Spinal cord (tissue), 10 donors: ENCODE measurements around the gene USP34. TPM values are rescaled to one million over a fixed set of nuclear protein-coding genes. Genes with fewer than 3 reads are reported as not detected.
"Not testable (repeated sequence)": the region's sequence is repeated elsewhere in the genome, so short reads cannot be mapped to it uniquely, and the experiment has no call there.

Source experiments
- DNase-seq, 6 donors: peaks; one replicate each; pipeline versions ENCODE4 v3.0.0 to v3.0.0-alpha.2; 2013 to 2015; ENCODE audit warnings: low spot score in 6 of 6, low read depth in 4 of 6
- H3K27ac ChIP-seq: one replicate; pipeline ENCODE4 v1.5.1; 2013; ENCODE audit warnings: low read depth, low read length, control low read depth
- H3K27me3 ChIP-seq: one replicate; pipeline ENCODE4 v1.6.1; 2013; ENCODE audit warnings: low read length; ENCODE audit not compliant: control insufficient read depth, insufficient read depth
- H3K36me3 ChIP-seq: one replicate; pipeline ENCODE4 v1.6.1; 2013; ENCODE audit warnings: low read length; ENCODE audit not compliant: control insufficient read depth, insufficient read depth
- H3K4me1 ChIP-seq: one replicate; pipeline ENCODE4 v1.6.1; 2013; ENCODE audit warnings: low read length; ENCODE audit not compliant: control insufficient read depth, insufficient read depth
- H3K4me3 ChIP-seq: one replicate; pipeline ENCODE4 v1.5.1; 2013; ENCODE audit warnings: low read depth, low read length, control low read depth
- H3K9me3 ChIP-seq: one replicate; pipeline ENCODE4 v1.6.1; 2013; ENCODE audit warnings: low read length; ENCODE audit not compliant: control insufficient read depth, insufficient read depth
- WGBS: methylation state at CpG from one replicate; pipeline ENCODE4 v1.1.5; 2013; ENCODE audit warnings: missing lambda C conversion rate; ENCODE audit not compliant: insufficient coverage; 5-methylcytosine and 5-hydroxymethylcytosine counted together
- polyA plus RNA-seq, 2 donors: library from polyadenylated mRNA; unstranded; fragments of 120-200 nt; gene quantifications; one replicate each; pipeline ENCODE4 v1.2.1, GENCODE V29; 2013; ENCODE audit not compliant: insufficient read length in 2 of 2
- total RNA-seq, 2 donors: library from RNA; depleted of rRNA in 1 of 2; stranded (reverse); fragments of 120-200 nt in 1 of 2; fragments of >200 nt in 1 of 2; gene quantifications; one replicate each; pipeline versions ENCODE4 v1.2.3 to v1.2.4, GENCODE V29; 2013 to 2014
- donor health status: healthy.

The USP34 gene
- total and polyA plus RNA-seq, 4 donors: 127 to 206 (median 143) TPM

DNA sequence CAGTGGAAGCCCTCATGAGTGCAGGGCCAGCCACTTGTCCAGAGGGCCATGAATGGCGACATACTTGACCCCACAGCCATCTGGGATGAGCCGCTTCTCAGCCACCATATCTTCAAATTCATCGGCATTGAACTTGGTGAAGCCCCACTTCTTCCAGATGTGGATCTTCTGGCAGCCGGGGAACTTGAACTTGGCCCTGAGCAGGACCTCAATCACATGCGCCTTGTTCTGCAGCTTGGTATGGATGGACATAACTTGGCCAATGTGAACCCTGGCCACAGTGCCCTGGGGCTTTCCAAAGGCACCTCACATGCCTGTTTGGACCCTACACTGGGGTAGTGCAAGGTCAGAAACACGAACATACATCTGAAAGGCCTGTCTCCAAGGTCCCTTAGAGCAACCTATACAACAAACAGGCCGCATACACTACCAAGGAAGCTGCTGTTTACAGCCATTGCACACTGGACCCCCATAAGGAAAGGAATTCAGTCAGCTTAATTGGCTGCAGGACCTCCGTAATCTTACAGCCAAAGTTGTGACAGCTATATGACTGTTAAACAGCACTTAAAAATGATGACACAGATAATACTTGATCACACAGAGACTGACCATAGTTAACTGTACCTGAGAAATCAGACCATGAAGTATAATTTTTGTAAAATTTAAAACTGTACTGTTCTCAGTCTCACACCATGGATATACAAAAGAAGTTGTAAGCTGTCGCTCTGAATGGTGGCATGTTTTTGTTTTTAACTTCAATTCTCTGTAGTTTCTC is 53.8 kb downstream of the USP34 start:
- Histone ChIP-seq H3K27me3 (no peaks in the 10 kb centered on the region), H3K27ac (no peak overlapping the region), H3K9me3 (no peaks in the 10 kb centered on the region), H3K4me1 (no peaks in the 10 kb centered on the region), H3K36me3 (no peaks in the 10 kb centered on the region), H3K4me3 (no peak overlapping the region)
- 96% methylated on average over 8 of the region's 9 CpGs for WGBS
- DNase-seq: no peak

DNA sequence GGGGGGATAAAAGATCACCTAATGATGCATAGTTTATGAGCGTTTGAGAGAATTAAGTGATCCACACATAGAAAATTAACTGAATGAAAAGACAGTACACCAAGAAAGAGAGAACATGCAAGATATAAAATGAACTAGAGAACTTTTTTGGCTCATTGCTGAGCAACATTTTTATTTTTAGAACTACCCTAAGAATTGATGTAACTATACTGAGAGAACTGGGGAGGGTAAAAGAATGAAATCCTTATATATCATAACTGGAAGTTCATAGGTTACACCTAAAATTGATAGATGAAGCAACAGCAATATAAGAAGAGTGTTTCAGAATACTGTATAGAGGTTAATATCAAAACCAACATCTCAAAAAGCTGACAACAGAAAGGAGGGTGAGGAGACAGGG is 55.6 kb downstream of the USP34 start:
- no peaks in the 10 kb centered on the region for H3K4me1 ChIP-seq
- no peaks in the 10 kb centered on the region for H3K36me3 ChIP-seq
- H3K27ac ChIP-seq: no peak overlapping the region
- H3K4me3 ChIP-seq: no peak overlapping the region
- WGBS: no CpG with 5 or more reads among the region's 1 CpG
- H3K27me3 ChIP-seq: no peaks in the 10 kb centered on the region
- no peak for DNase-seq
- H3K9me3 ChIP-seq: no peaks in the 10 kb centered on the region

DNA sequence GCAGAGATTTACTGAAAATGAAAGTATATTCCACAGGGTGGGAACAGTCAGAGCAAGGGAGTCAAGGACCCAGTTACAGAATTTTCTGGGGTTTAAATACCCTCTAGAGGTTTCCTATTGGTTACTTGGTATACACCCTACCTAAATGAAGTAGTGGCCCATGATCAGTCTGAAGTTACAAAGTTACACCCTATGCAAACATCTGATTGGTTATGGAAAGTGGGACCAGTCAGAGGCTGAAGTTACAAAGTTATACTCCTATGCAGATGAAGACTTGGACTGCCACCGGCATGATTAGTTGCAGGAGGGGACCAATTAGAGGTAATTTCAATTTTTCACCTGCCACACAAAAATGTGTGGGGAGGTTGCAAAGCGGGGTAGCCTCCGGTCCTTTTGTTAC is 56.2 kb downstream of the USP34 start:
- Histone ChIP-seq H3K36me3 (no peaks in the 10 kb centered on the region), H3K27me3 (no peaks in the 10 kb centered on the region), H3K4me1 (no peaks in the 10 kb centered on the region), H3K27ac (no peak overlapping the region), H3K9me3 (no peaks in the 10 kb centered on the region), H3K4me3 (no peak overlapping the region)
- no peak for DNase-seq
- WGBS: no CpG with 5 or more reads among the region's 3 CpGs

DNA sequence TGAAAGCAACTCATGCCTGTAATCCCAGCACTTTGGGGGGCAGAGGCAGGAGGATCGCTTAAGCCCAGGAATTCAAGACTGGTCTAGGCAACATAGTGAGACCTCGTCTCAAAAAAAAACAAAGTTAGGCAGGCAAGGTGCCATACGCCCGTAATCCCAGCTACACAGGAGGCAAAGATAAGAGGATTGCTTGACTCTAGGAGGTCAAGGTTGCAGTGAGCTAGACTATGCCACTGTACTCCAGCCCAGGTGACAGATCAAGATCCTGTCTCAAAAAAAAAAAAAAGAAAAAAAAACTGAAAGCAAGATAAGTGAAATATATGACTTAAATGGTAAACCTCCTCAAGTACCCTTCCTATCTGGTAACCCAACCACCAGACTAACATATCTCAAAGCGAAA is 59.8 kb downstream of the USP34 start:
- WGBS: 95% methylated on average over 3 of the region's 5 CpGs

DNA sequence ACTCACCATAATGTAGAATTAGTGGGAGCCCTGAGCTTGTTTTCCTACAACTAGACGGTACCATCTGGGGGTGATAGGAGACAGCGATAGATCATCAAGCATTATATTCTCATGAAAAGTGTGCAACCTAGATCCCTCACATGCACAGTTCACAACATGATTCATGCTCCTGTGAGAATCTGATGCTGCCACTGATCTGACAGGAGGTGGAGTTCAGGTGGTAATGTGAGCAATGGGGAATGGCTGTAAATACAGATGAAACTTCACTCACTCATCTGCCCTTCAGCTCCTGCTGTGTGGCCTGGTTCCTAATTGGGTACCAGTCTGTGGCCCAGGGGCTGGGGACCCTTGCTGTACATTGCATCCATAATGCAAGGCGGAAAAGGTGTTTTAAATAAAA is 60.7 kb downstream of the USP34 start:
- H3K27me3 ChIP-seq: no peaks in the 10 kb centered on the region
- no peak for DNase-seq
- H3K4me3 ChIP-seq: no peak overlapping the region
- no peaks in the 10 kb centered on the region for H3K4me1 ChIP-seq
- H3K9me3 ChIP-seq: no peaks in the 10 kb centered on the region
- H3K36me3 ChIP-seq: no peaks in the 10 kb centered on the region
- no peak overlapping the region for H3K27ac ChIP-seq
- 90% methylated on average over 2 of the region's 3 CpGs for WGBS

More for the DNA sequence above, 59.8 kb downstream of the USP34 start:
- no peaks in the 10 kb centered on the region for H3K4me1 ChIP-seq
- H3K9me3 ChIP-seq: no peaks in the 10 kb centered on the region
- H3K27me3 ChIP-seq: no peaks in the 10 kb centered on the region
- no peak for DNase-seq
- no peak overlapping the region for H3K27ac ChIP-seq
- no peaks in the 10 kb centered on the region for H3K36me3 ChIP-seq
- no peak overlapping the region for H3K4me3 ChIP-seq

DNA sequence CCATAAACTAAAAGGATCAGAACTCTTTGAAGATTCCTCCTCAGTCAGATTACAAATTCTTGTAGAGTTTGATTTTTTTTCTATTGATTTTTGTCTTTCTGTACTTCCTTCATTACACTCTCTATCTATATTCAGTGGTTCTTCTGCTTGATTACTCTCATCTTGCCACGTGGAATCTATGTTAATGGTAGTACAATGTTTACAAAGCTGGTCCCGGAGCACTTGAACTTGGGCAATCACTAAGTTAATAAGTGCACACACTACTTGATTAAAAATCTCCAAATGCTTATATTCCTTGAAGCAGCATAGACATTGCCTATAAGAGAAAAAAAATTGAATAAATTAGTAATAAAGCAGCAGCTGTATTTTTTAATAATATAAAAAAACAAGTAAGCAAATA is 65.1 kb downstream of the USP34 start:
- no peak for DNase-seq
- Histone ChIP-seq H3K27ac (no peak overlapping the region), H3K9me3 (no peaks in the 10 kb centered on the region), H3K27me3 (no peaks in the 10 kb centered on the region), H3K4me1 (no peaks in the 10 kb centered on the region), H3K4me3 (no peak overlapping the region), H3K36me3 (peaks cover 1% of the 10 kb centered on the region)
- no CpG with 5 or more reads among the region's 2 CpGs for WGBS

- Histone ChIP-seq H3K4me3 (no peak overlapping the region), H3K4me1 (no peaks in the 10 kb centered on the region), H3K27ac (no peak overlapping the region), H3K36me3 (peaks cover 7% of the 10 kb centered on the region), H3K9me3 (no peaks in the 10 kb centered on the region), H3K27me3 (no peaks in the 10 kb centered on the region)
- DNase-seq: no peak
- no CpG with 5 or more reads among the region's 1 CpG for WGBS
Observed at GRCh38 chr2:61404438-61404837, 66.4 kb downstream of the USP34 start.

DNA sequence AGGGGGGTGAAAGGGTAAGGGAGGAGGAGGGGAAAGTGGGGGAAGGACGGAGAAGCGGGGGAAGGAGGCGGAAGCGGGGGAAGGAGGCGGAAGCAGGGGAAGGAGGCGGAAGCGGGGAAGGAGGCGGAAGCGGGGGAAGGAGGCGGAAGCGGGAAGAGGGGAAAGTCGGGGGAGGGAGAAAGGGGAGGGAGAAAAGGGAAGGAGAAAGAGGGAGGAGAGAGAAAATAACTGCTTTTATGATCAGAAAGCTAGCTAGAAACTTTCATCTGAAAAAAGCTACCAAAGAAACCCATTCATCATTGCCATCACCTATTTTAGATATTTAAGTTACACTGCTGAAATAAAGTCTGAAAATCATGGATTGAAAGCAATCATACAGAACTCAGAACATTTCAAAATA is 72.5 kb downstream of the USP34 start:
- 93% methylated on average over 12 of the region's 12 CpGs for WGBS
- no peak overlapping the region for H3K4me3 ChIP-seq
- H3K4me1 ChIP-seq: no peaks in the 10 kb centered on the region
- H3K27ac ChIP-seq: no peak overlapping the region
- no peaks in the 10 kb centered on the region for H3K27me3 ChIP-seq
- peaks cover 16% of the 10 kb centered on the region for H3K36me3 ChIP-seq
- no peak for DNase-seq
- no peaks in the 10 kb centered on the region for H3K9me3 ChIP-seq

DNA sequence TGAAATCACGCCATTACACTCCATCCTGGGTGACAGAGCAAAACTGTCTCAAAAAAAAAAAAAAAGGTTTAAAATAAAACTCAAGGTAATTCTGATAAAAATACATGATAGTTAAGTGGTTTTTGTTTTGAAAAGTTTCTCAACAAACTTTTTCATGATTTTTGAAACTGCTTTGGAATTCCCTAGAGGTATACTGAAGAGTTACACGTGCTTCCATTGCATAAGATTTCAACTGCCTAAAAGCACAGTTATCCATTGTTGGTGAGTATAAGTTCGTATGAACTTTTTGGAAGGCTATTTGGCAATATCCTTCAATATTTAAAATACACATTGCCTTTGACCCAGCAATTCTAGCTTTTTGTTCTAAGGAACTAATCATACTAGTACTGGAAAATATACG is 74.9 kb downstream of the USP34 start:
- Histone ChIP-seq H3K4me3 (no peak overlapping the region), H3K9me3 (no peaks in the 10 kb centered on the region), H3K27ac (no peak overlapping the region), H3K36me3 (peaks cover 19% of the 10 kb centered on the region), H3K4me1 (no peaks in the 10 kb centered on the region), H3K27me3 (no peaks in the 10 kb centered on the region)
- no CpG with 5 or more reads among the region's 4 CpGs for WGBS
- no peak for DNase-seq

DNA sequence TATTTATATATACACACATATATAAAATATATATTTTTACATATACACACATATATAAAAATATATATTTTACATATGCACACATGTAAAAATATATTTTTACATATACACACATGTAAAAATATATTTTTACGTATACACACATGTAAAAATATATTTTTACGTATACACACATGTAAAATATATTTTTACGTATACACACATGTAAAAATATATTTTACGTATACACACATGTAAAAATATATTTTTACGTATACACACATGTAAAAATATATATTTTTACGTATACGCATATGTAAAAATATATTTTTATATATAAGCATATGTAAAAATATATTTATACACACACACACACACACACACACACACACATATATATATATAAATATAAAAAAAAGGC is 83.3 kb downstream of the USP34 start:
- H3K27ac ChIP-seq: not testable (repeated sequence)
- WGBS: no CpG with 5 or more reads among the region's 7 CpGs

More for the DNA sequence above, 83.3 kb downstream of the USP34 start:
- not testable (repeated sequence) for H3K27me3 ChIP-seq, H3K4me1 ChIP-seq, H3K9me3 ChIP-seq, H3K4me3 ChIP-seq, H3K36me3 ChIP-seq, DNase-seq
